HG03159 (cell line): ENCODE data around the gene ARHGAP23.

Source experiments
- ATAC-seq: cut with Tn5 transposase; IDR thresholded peaks from one replicate; pipeline ENCODE4 v1.9.1; 2021; ENCODE audit warnings: mild to moderate bottlenecking, moderate library complexity; ENCODE audit not compliant: unreplicated experiment

The ARHGAP23 gene

DNA sequence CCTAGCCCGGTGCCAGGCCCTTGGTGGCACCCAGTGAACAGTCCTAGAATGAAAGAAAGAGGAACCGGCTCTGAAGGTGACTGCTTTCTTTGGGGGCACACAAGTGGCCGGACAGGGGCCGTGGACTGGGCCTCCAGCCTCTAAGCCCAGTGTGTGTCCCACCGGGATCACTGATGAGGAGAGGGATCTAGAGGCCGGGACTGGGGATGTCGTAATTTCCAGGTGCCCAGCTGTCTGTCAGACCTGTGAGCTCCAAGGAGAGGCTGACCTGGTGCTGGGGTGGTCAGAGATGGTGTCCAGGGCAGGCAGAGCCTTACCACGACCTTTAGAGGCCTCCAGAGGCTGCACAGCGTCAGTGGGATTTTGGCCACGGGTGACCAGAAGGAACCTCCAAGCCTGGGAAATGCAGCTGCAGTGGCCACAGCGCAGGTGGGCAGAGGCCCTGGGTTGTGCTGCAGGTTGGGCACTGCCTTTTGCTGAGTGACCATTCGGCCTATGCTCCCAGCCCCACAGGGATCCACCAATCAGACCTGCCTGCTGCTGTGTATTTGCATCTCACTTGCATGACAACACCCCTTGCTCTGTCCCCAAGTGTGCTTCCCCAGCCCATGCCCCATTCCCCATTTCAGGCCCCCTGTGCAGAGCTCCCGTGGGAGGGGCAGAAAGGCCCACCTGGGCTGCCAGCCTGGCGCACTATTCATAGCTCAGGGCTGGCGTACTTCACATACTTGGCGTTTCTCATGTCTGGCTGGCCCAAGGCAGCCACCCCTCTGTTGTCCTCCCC, 12.5 kb downstream of the ARHGAP23 start:
- no peak for ATAC-seq

DNA sequence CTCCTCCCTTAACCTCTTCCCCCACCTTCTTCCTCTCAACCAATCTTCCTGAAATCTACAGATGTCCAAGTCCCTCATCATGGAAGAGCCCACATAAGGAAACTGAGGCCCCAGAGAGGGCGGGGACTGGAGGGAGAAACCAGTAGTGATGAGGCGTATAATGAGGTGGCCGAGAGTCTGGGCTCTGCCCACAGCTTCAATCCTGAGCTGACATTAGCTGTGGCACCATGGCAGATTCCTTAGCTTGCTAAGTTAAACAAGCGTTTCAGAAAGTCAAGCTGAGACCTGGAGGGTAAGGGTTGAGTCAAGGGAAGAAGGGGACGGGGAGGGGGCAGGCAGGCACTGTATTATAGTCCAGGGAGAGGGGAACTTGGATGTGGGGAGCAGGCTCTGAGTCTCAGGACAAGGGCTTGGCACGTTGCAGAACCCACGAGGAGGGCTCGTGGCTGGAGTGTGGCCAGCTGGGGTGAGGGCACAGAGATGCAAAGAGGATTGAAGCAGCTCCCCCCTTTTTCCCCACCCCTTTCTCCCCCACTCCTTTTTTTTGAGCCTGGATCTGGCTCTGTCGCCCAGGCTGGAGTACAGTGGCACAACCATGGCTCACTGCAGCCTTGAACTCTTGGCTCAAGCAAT, 13.3 kb downstream of the ARHGAP23 start:
- no peak for ATAC-seq

DNA sequence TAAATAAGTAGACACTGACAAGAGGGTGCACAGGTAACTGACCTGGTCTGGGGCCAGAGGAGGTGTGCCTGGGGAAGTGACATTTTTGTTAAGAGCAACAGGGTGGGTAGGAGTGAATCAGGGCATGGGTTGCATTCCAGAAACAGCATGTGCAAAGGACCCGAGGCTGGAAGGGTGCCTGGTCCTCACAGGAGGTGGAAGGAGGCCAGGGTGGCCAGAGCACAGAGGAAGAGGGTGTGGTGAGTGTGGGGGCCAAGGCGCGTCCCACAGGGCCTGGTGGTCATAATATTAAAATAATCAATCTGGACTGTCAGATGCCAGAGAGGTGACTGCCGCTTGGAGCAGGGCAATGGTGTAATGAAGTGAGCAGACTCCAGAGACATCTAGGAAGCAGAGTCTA, 14.3 kb downstream of the ARHGAP23 start:
- ATAC-seq: no peak

DNA sequence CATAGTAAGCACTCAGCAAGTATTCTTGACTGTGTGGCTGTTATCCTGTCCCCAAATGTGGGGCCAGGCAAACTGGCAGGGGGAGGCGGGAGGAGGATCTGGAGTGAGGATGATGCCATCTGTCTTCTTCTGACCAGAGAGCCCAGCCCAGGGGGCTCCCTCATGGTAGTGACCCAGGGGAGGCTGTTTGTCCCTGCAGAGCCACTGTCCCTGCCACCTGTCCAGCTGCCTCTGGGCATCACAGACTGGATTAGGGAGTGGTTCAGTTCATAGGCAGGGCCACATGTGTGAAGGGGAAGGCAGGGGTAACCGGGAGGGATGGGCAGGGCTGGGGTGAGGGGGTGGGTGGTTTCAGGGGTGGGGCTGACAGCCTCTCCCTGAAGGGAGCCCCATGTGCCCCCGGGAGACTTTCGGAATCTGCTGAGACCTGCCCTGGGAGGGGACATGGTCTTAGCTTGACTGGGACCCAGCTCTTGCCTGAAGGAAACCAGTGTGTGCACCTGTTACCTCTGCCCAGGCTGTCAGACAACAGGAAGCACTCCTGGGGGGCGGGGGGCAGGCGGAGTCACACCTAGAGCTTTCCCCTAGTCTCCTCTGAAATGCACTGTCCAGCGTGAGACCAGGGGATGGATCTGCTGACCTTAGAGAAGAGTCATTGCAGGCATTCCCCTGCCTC, 15.2 kb downstream of the ARHGAP23 start:
- ATAC-seq: no peak

DNA sequence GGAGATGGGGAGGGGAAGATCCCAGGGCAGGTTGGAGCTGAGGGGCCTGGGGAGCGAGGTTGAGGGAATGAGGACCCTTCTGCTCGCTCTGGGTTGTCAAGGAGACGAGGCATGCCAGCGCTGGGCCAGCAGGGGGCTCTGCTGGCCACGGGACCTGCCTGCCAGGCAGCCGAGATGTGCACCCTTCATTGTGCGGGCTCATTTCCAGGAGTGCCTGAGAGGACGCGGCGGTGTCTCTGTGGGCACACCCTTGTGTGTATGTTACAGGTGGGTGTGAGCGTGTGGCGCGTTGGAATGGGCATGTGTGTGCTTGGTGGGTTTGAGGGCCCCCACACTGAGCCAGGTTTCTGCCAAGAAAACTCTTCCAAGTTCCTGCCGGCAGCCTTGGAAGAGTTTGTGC, 15.9 kb downstream of the ARHGAP23 start:
- ATAC-seq: no peak

DNA sequence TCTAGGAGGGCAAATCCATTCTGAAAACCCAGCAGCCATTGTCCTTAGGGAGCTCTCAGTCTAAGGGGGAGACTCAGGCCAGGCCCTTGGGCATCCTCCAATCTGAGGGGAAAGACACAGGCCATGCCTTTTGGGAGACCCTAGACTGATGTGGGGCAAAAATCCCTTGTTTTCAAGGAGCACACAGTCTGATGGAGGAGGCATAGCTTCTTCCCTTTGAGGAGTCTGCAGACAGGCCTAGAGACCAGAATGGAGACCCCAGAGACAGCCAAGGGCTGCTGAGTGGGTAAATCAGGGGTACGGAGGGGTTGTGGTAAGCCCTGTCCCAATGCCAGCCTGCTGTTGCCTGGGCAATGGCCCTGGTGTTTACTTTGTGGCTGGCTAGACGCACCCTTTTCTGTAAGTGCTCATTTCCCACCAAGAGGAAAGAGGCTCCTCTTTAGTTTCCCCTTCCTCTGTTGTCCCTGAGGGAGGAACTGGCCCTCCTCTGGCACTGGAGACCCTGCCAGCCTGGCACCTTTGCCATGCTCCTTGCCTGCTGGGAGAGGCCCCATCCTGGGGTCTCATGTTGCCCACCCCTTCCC, 19.3 kb downstream of the ARHGAP23 start:
- no peak for ATAC-seq

DNA sequence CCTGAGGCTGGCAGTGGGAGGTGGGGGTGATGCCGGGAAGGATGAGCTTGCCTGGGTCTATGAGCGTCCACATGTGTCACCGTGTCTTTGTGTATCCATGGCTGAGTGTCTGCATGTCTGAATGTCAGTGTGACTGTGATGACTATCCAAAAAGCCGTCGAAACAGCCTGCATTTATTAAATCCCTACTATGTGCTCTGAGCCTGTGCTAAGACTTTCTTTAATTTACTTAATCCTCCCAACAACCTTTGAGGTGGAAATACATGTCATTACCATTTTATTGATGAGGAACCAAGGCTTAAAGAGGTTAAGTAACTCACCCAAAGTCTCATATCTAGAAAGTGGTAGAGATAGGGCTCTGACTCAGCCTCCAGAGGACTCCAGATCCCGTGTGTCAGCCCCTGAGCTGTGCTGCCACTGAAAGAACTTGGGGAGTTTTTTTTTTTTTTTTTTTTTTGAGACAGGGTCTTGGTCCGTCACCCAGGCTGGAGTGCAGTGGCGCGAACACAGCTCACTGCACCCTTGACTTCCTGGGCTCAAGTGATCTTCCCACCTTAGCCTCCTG, 20.0 kb downstream of the ARHGAP23 start:
- ATAC-seq: no peak

DNA sequence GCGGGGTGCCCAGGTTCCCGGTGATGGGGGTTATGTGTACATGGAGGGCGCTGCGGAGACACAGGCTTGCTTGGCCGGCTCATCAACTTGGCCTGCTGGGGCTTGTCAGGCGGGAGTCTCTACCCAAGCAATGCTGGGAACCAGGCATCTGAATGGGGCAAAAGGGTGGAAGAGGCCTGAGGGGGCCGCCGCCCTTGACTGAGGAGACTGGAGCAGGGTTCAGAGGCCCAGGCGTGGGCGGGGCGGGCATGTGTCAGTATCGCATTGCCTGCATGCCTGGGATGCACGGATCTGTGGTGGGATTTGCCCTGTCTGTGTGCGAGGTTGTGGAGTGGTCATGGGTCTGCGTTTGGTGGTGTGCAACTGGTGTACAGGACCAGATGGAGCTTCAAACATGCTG, 21.1 kb downstream of the ARHGAP23 start:
- no peak for ATAC-seq

DNA sequence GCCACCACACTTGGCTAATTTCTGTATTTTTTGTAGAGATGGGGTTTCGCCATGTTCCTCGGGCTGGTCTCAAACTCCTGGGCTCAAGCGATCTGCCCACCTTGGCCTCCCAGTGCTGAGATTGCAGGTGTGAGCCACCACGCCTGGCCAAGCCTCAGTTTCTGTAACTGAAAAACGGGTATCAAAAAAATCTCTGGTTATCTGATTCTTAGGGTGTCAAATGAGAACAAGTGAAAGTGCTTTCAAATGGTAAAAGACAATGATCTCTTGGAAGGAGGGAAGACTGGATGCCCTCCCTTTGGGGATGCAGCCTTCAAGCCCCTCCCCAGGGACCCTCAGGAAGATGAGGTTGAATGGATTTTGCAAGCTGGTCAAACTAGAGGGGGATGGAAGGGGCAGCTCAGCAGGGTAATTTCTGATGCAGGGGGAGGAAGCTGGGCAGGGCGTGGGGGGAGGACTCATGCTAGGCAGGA, 22.3 kb downstream of the ARHGAP23 start:
- no peak for ATAC-seq

DNA sequence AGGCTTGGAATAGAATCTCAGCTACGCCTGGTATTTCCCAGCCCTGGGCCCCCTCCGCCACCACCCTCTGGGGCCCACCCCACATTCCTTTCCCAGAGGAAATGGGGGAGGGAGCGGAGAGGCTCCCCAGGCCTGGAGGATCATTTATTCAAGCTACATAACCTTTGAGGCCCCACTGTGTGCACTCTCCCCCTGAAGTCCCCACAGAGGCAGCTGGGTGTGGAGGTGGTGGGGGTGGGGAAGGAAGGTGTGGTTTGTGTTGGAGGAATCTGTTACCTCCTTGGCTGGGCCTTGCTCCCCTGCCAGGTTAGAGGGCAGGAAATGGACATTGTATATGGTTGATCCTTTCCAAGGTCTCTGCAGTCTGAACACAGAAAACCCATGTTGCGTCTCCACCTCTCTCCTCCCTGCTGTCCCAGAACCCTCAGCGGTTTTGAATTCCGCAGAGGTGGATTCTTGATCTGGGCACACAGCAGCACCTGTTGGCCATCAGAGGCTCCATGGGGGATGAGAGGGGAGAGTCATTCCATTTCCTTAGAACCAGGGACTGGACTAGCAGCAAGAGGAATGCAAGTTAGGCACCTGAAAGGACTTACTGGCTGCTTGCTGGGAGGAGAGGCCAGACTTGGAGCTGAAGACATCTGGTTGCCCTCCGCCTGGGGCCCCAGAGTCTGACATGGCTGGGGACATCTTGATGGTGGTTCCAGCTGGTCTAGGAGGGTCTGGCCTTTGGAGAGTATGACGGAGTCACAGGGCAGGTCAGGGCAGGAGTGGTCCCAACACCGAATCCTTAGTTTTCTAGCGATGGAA, 23.0 kb downstream of the ARHGAP23 start:
- ATAC-seq: no peak

DNA sequence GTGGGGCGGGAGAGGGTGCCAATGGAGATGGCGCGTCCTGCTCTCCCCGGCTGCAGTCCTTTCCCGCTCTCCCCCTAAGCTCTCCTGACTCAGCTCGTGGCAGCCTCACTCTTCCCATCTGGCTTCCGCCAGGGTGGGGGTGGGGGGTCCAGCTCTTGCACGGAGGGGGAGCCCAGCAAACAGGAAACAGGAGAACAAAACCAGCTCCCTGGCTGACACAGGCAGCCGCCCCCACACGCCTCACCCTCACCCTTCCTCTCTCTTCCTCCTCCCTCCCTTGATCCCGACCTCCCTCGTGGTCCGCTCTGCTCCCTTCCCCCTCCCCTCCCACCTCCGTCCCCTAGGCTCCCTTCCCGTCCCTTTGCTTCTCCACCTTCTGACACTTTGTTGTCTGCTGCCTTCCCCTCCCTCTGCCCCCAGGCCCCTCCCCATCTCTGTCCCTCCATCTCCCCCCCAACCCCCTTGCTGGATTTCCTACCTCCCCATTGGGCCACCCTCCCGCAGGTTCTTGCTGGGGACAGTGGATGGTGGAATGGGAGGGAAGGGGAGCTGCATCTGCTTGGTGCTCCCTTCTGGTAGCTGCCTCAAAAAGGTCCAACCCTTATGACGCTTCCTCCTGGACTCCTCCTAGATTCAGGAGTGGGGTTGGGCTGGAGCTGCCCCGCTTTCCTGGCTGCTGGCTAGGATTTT, 23.7 kb downstream of the ARHGAP23 start:
- ATAC-seq: no peak

DNA sequence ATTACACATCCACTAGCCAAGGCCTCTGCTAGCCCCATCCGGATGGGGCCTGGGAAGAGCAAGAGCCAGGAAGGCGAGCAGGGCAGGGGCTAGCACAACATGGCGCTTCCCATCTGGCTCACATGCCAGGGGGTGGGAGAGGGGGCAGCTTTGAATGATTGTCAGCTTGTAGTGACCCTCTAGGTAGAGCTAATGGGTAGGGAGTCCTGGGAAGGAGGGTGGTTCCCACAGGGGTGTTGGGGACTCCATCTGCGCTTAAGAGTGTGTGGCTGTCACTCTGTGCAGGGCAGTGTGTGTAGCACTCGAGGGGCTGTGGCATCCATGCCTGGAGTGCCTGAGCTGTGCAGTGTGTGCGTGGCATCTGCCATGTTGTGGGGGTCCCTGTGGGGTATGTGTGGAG, 24.5 kb downstream of the ARHGAP23 start:
- no peak for ATAC-seq

DNA sequence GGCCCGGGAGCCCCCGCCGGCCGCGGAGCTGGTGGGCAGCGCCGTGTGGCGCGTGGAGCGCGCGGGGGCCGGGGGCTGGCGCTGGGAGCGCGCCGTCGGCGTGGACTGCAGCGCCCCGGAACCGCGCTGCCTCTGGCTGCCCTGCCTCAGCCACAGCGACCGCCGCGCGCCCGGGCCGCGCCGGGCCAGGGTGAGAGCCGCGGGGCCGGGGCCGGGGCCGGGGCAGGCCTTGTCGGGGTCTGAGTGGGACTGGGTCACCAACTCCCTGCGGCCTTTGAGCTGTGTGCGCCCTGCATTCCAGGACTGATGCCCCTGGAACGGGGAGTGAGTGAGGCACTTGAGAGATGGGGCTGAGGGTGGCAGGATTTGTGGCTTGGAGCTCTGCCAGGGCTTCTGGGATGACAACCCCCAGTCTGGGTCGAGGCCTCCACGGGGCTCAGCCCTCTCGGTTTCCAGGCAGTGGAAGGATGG, 25.7 kb downstream of the ARHGAP23 start:
- ATAC-seq: no peak

DNA sequence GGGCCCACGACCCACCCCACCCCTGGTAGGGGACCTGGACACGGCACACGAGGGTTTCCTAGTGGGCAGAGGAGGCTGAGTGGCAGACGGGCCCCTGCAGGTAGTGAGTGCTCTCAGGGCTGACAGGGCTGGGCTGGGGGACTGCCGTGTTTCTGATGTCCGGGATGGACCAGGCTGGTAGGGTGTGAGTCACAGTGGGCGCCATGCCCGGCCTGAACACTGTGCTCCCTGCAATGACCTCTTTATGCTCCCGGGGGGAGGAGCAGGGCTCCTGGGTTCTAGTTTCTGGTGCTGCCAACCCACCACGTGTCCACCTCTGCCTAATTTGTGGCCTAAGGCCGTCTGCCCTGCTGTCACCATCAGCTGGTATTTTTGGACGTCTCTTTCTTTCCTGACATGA, 26.3 kb downstream of the ARHGAP23 start:
- no peak for ATAC-seq

DNA sequence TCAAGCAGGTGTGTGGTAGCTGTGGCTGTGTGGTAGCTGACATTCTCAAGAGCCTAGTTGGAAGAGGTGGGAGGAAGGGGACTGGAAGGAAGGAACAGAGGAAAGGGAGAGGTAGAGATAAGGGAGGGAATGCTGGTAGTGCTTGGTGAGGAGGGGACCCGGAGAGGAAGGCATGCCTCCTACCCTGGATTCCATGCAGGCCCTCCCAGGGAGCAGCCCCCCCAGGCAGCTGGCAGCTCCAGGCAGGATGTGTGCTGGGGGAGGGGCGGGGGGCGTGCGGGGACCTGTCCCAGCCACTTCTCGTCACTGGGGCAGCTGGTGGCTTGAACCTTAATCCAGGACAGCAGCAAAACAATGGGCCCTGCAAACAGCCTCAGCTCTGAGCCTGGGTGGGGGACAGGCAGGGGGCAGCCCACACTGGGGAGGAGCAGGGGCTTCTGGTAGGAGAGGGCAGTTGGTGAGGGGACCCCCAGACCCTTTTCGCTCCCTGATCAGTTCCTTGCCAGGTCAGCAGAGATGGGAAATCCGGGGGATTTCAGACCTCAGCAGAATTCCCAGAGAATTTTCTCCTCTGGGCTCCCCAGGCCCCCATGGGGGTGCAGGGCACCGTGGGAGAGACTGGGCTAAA, 27.1 kb downstream of the ARHGAP23 start:
- no peak for ATAC-seq

DNA sequence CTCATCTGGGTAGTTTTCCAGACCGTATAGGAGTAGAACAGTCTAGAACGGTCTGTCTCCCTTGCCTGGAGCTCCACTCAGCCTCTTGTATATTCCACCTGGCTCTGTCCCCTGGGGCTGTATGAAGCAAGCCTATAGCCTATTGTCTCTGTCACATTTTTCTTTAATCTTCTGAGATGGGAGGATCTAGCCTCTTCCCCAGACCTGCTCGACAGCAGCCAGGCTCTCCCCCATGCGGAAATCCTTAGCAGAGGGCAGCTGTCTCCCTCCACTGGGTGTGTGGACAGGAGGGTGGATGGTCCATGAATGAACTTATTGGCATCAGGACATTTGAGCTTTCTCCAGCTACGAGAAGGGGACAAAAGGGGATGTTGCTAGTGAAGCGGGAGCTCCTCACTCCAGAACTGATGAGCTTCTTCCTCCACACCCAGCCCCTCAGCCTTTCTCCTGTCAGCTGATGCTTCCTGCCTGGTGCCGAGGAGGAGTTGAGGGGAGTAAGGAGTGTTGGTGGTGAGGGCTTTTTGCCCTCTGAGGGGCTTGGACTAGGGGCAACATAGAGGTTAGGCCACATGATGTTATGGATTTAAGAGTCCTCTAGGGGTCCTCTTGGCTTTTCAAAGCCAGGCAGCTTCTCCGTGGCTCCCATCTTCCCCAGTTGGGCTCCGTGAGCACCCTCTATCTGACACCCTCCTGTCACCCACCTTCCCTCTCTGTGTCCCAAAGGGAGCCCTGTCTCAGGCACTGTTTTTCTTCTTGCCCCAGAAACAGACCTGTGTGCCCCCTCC, 28.0 kb downstream of the ARHGAP23 start:
- no peak for ATAC-seq

DNA sequence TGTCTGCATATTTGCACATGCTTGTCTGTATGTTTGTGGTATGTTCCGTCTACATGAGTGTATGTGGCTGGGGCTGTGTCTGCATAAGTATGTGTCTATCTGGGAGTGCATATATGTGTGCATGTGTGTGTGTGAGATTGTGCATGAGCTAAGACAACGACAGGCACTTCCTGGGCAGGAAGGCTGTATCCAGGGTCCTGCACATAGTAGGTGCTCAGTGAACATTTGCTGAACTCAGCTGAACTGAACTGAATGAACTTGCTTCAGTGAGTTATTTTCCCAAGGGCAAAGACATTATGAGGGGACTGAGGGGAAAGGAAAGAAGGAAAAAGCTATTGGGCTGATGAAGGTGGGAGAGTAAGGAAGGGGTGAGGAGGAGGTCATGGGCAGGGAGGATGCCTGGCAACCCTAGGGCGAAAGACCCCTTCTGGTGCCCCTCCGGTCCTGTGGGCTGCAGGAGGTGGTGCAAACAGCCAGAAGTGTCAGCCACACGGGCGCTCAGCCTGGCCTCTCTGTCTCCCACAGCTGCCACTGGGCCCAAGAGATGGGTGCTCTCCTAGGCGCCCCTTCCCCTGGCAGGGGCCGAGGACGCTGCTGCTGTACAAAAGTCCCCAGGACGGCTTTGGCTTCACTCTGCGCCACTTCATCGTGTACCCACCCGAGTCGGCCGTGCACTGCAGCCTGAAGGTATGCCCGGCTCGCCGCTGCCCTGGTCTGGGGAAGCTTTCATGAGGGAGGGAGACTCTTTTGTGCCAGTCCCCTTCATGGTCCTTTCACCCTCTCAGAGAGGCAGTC, 29.5 kb downstream of the ARHGAP23 start:
- ATAC-seq: no peak

DNA sequence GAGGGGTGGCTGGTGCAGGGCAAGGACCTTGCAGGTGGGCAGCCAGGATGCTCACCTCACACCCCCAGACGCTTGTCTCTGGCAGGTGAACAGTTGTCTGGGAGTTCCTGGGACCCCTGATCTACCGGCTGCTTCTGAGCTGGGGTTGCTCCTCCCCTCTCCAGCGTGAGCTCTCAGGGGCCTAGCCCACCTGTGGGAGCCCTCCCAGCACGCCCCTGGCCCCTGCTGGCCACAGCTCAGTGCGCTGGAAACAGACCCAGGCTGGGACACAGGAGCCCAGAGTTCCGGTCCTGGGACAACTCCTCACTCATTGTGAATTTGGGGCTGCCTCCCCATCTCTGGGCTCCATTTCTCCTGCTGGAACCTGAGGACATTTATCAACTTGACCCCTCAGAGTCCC, 30.3 kb downstream of the ARHGAP23 start:
- no peak for ATAC-seq
